Loucy (cell line): ENCODE results near the gene SYT6.

Source experiments
- H2AFZ ChIP-seq: fragments of 200-600 bp; sonication (generic); 2 replicates; pipeline ENCODE4 v1.6.0; 2016; ENCODE audit warnings: antibody characterized with exemption, mild to moderate bottlenecking, low read length, moderate library complexity
- H3F3A ChIP-seq: fragments of 200-600 bp; 2 replicates; pipeline ENCODE4 v1.6.0; 2016; ENCODE audit warnings: antibody characterized with exemption, low read depth, mild to moderate bottlenecking
- H3K27me3 ChIP-seq: fragments of 200-600 bp; sonication (generic); 2 replicates; pipeline ENCODE4 v1.6.1; 2014; ENCODE audit warnings: low read length, mild to moderate bottlenecking; ENCODE audit not compliant: insufficient read depth, poor library complexity, severe bottlenecking
- H3K36me3 ChIP-seq: fragments of 200-600 bp; sonication (generic); 2 replicates; pipeline ENCODE4 v1.6.1; 2016; ENCODE audit warnings: low read length; ENCODE audit not compliant: insufficient read depth
- H3K4me1 ChIP-seq: fragments of 200-600 bp; sonication (generic); 2 replicates; pipeline ENCODE4 v1.5.1; 2014; ENCODE audit warnings: low read length, mild to moderate bottlenecking; ENCODE audit not compliant: insufficient read depth, poor library complexity, severe bottlenecking
- H3K4me2 ChIP-seq: fragments of 200-600 bp; sonication (generic); 2 replicates; pipeline ENCODE4 v1.6.0; 2014; ENCODE audit warnings: antibody characterized with exemption, low read length, low read depth, mild to moderate bottlenecking; ENCODE audit not compliant: poor library complexity, severe bottlenecking
- H3K4me3 ChIP-seq: fragments of 200-600 bp; sonication (generic); 2 replicates; pipeline ENCODE4 v1.5.1; 2014; ENCODE audit warnings: low read length, mild to moderate bottlenecking, mixed read lengths; ENCODE audit not compliant: poor library complexity, severe bottlenecking
- H3K79me2 ChIP-seq: fragments of 200-600 bp; sonication (generic); 2 replicates; pipeline ENCODE4 v1.6.1; 2014; ENCODE audit warnings: low read length; ENCODE audit not compliant: insufficient read depth
- H3K9ac ChIP-seq: fragments of 200-600 bp; sonication (generic); 2 replicates; pipeline ENCODE4 v1.6.0; 2014; ENCODE audit warnings: mild to moderate bottlenecking, low read depth, low read length, moderate library complexity; ENCODE audit not compliant: poor library complexity, severe bottlenecking
- H3K9me2 ChIP-seq: fragments of 200-600 bp; sonication (generic); replicated peaks from 2 replicates; pipeline ENCODE4 v1.6.1; 2016; ENCODE audit warnings: low read depth, low read length, mixed read lengths
- H3K9me3 ChIP-seq: fragments of 200-600 bp; sonication (generic); 2 replicates; pipeline ENCODE4 v1.6.1; 2014; ENCODE audit warnings: mild to moderate bottlenecking, antibody characterized with exemption, low read length, low read depth; ENCODE audit not compliant: insufficient read depth
- H4K20me1 ChIP-seq: fragments of 200-600 bp; sonication (generic); 2 replicates; pipeline ENCODE4 v1.6.0; 2014; ENCODE audit warnings: antibody characterized with exemption, low read length, mild to moderate bottlenecking; ENCODE audit not compliant: insufficient read depth, poor library complexity, severe bottlenecking
- CTCF ChIP-seq: fragments of 200-600 bp; sonication (generic); conservative IDR thresholded peaks from 2 replicates; pipeline ENCODE4 v1.5.1; 2014; ENCODE audit warnings: mild to moderate bottlenecking, antibody characterized with exemption, low read length
- EZH2phosphoT487 ChIP-seq: fragments of 200-600 bp; IDR thresholded peaks from 2 replicates; pipeline ENCODE4 v1.6.1; 2018; ENCODE audit warnings: antibody characterized with exemption, mild to moderate bottlenecking, moderate library complexity, borderline replicate concordance

SYT6 gene

GRCh38 chr1:114152089-114152507 lies 1.6 kb downstream of the SYT6 start:
- Histone ChIP-seq H3K36me3 (no peaks in the 10 kb centered on the region), H3K27me3 (no peaks in the 10 kb centered on the region), H3K9me2 (no peaks in the 10 kb centered on the region), H3F3A (no peaks in the 10 kb centered on the region), H3K9ac (no peak overlapping the region), H3K79me2 (no peaks in the 10 kb centered on the region), H3K4me2 (no peak overlapping the region), H3K4me1 (no peaks in the 10 kb centered on the region), H2AFZ (no peak overlapping the region), H3K9me3 (no peaks in the 10 kb centered on the region), H4K20me1 (no peaks in the 10 kb centered on the region), H3K4me3 (no peak overlapping the region)
- no peak for TF ChIP-seq EZH2phosphoT487
- no peak for TF ChIP-seq CTCF

GRCh38 chr1:114150016-114150415 lies 3.7 kb downstream of the SYT6 start:
- H2AFZ ChIP-seq = no peak overlapping the region
- no peak overlapping the region for H3K4me3 ChIP-seq
- no peaks in the 10 kb centered on the region for H3K27me3 ChIP-seq
- H3K4me2 ChIP-seq = no peak overlapping the region
- H3K9me3 ChIP-seq = no peaks in the 10 kb centered on the region
- no peak for TF ChIP-seq EZH2phosphoT487
- no peak for TF ChIP-seq CTCF
- H3K9me2 ChIP-seq = no peaks in the 10 kb centered on the region
- H3K9ac ChIP-seq = no peak overlapping the region
- no peaks in the 10 kb centered on the region for H3K36me3 ChIP-seq
- no peaks in the 10 kb centered on the region for H3F3A ChIP-seq
- H4K20me1 ChIP-seq = no peaks in the 10 kb centered on the region
- no peaks in the 10 kb centered on the region for H3K79me2 ChIP-seq
- no peaks in the 10 kb centered on the region for H3K4me1 ChIP-seq

- H3K4me3 ChIP-seq = no peak overlapping the region
- H3K36me3 ChIP-seq = no peaks in the 10 kb centered on the region
- H3K4me1 ChIP-seq = no peaks in the 10 kb centered on the region
- no peaks in the 10 kb centered on the region for H4K20me1 ChIP-seq
- no peaks in the 10 kb centered on the region for H3K9me3 ChIP-seq
- H3K4me2 ChIP-seq = no peak overlapping the region
- no peaks in the 10 kb centered on the region for H3K9me2 ChIP-seq
- H2AFZ ChIP-seq = no peak overlapping the region
- H3K9ac ChIP-seq = no peak overlapping the region
- H3K27me3 ChIP-seq = no peaks in the 10 kb centered on the region
- H3F3A ChIP-seq = no peaks in the 10 kb centered on the region
- TF ChIP-seq CTCF (no peak), EZH2phosphoT487 (no peak)
- no peaks in the 10 kb centered on the region for H3K79me2 ChIP-seq
Measured at GRCh38 chr1:114149211-114149610, 4.5 kb downstream of the SYT6 start.
